T-helper 1 cell (primary cell): Measurements from ENCODE around the gene CACNB3.
"Not testable (repeated sequence)": the region's sequence is repeated elsewhere in the genome, so short reads cannot be mapped to it uniquely, and the experiment has no call there.

Experiments used
- DNase-seq, 5 donors: peaks; one replicate each; pipeline ENCODE4 v3.0.0-alpha.2; 2012 to 2020

Gene CACNB3

GRCh38 chr12:48819986-48820725 lies 1.9 kb downstream of the CACNB3 start:
- DNase-seq = no peak

- no peak for DNase-seq
These were observed 3.8 kb downstream of the CACNB3 start for GRCh38 chr12:48822139-48822538.

GRCh38 chr12:48822711-48823110 lies 4.4 kb downstream of the CACNB3 start:
- DNase-seq = no peak

- DNase-seq = no peak
These were observed 5.0 kb downstream of the CACNB3 start for GRCh38 chr12:48823281-48823680.

GRCh38 chr12:48824112-48824511 lies 5.8 kb downstream of the CACNB3 start:
- peak in 1 of 5 donors; percentile 50 for DNase-seq

- DNase-seq = no peak
These were observed 6.6 kb downstream of the CACNB3 start for GRCh38 chr12:48824905-48825304.

- DNase-seq = no peak
These were observed 8.0 kb downstream of the CACNB3 start for GRCh38 chr12:48826209-48826855.

GRCh38 chr12:48827026-48827425 lies 8.7 kb downstream of the CACNB3 start:
- DNase-seq = no peak

- DNase-seq = no peak
These were observed 9.3 kb downstream of the CACNB3 start for GRCh38 chr12:48827513-48828096.

- DNase-seq = no peak
These were observed 10.0 kb downstream of the CACNB3 start for GRCh38 chr12:48828293-48828692.

GRCh38 chr12:48828841-48829575 lies 10.7 kb downstream of the CACNB3 start:
- DNase-seq = no peak

- no peak for DNase-seq
These were observed 13.0 kb downstream of the CACNB3 start for GRCh38 chr12:48831257-48831656.

- no peak for DNase-seq
These were observed 14.2 kb downstream of the CACNB3 start for GRCh38 chr12:48832321-48833060.

GRCh38 chr12:48838048-48838447 lies 19.8 kb downstream of the CACNB3 start:
- no peak for DNase-seq

- not testable (repeated sequence) for DNase-seq
These were observed 23.7 kb downstream of the CACNB3 start for GRCh38 chr12:48842021-48842420.

- DNase-seq = peak; percentile 87 to 99 (median 88)
These were observed 33.8 kb downstream of the CACNB3 start, which contains the start of gene DDX23 for GRCh38 chr12:48851883-48852733. Gene DDX23, minus strand, starts transcription at chr12:48852163. Its CDS starts 6,381 bp downstream, at chr12:48845782.

- DNase-seq = peak; percentile 60 to 89 (median 86)
These were observed 34.7 kb downstream of the CACNB3 start for GRCh38 chr12:48852734-48853688.

- DNase-seq = no peak
These were observed 36.2 kb downstream of the CACNB3 start for GRCh38 chr12:48854488-48854887.

GRCh38 chr12:48854932-48855331 lies 36.6 kb downstream of the CACNB3 start:
- DNase-seq = not testable (repeated sequence)

GRCh38 chr12:48856379-48856778 lies 38.1 kb downstream of the CACNB3 start:
- no peak for DNase-seq
